ENCODE results near the gene NAV2.

Gene NAV2

DNA sequence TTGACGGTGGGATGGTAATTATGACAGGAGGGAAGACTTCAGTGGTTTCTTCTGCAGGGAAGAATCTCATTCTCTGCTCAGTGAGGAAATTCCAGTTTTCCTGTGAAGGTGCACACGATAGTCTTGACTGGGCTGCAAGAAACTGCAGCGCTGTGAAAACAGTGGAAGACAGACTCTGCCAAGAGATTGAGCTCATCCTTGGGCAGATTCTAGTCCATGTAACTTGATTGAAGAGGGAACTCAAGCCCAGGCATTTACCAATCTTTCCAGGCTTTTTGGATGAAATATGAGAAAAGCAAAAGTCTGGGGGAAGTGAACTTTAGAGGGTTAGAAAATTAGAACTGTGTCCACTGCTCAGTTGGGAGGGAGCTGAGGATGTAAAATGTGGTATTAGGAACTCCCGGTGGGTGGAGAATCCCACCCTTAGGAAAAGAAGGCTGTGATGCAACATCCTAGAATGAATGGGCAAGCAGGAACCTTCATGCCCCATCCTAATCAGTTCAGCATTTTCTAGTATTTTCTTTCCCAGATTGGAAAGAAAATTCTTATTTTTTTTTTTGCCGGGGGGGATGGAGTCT is 235.0 kb downstream of the NAV2 start:
- no peak overlapping the region for H3K9ac ChIP-seq (ENCODE audit: insufficient read length)
- H3K36me3 ChIP-seq (ENCODE audit: insufficient read depth, low read length): no peaks in the 10 kb centered on the region
- DNase-seq (ENCODE audit: low read depth, low spot score): no peak
- H3K9me3 ChIP-seq (ENCODE audit: low read depth, low read length): no peaks in the 10 kb centered on the region
- no peak overlapping the region for H3K27ac ChIP-seq
- no peak overlapping the region for H3K4me3 ChIP-seq
- TF ChIP-seq EZH2 (IDR thresholded peaks at IDR 0.05) (no peak), FOXP2 (optimal IDR thresholded peaks at IDR 0.05; ENCODE audit: control extremely low read depth, extremely low read length, insufficient read depth) (no peak), POLR2AphosphoS5 (IDR thresholded peaks at IDR 0.05; ENCODE audit: borderline replicate concordance, low read depth, low read length) (no peak)

DNA sequence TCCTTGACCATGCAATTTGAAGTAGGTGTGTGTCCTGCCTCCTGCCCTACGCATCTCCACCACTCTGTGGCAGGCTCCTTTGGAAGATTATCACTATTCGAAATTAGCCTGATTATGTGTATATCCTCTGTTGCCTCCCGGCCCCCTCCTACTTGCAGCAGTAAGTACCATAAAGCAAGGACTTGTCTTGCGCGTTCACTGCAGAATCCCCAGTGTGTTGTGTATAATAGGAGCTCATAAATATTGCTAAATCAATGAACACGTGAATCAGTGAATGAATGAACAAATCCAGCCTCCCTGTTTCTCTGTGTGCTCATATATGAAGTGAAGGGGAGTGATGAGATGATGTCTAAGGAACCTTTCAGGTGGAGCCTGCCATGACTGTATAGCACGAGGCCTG is 237.0 kb downstream of the NAV2 start:
- no peak for TF ChIP-seq FOXP2 (optimal IDR thresholded peaks at IDR 0.05; ENCODE audit: control extremely low read depth, extremely low read length, insufficient read depth)
- no peak for TF ChIP-seq POLR2AphosphoS5 (IDR thresholded peaks at IDR 0.05; ENCODE audit: borderline replicate concordance, low read depth, low read length)
- no peak for TF ChIP-seq EZH2 (IDR thresholded peaks at IDR 0.05)
- H3K9me3 ChIP-seq (ENCODE audit: low read depth, low read length): no peaks in the 10 kb centered on the region
- H3K9ac ChIP-seq (ENCODE audit: insufficient read length): no peak overlapping the region
- DNase-seq (ENCODE audit: low read depth, low spot score): no peak
- H3K27ac ChIP-seq: no peak overlapping the region
- H3K4me3 ChIP-seq: no peak overlapping the region
- H3K36me3 ChIP-seq (ENCODE audit: insufficient read depth, low read length): no peaks in the 10 kb centered on the region

DNA sequence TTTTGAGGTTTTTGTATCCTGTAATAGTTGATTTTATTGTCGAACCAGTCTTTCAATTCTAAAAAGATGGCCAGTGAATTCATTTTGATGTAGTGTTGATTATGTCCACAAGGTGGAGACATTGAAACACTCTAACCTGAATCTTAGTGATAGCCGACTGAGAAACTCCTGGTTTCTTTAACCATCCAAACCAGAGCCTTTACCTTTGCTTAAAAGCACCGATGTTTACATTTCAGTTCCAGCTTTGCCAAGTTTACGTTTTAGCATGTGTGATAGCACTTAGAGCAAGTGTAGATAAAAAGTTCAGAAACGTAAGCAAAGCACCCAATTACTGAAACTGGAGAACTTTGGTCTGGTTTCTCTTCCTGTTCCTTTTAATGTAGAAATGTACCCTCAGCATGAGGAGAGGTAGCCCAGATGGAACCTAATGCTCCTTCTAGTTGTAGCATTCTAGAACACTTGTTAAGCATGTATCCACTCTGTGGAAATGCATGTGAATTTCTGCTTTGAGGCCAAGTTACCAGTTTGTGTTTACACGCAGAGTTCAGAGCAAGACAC is 239.0 kb downstream of the NAV2 start:
- H3K9me3 ChIP-seq (ENCODE audit: low read depth, low read length): no peaks in the 10 kb centered on the region
- H3K4me3 ChIP-seq: no peak overlapping the region
- TF ChIP-seq POLR2AphosphoS5 (IDR thresholded peaks at IDR 0.05; ENCODE audit: borderline replicate concordance, low read depth, low read length) (no peak), EZH2 (IDR thresholded peaks at IDR 0.05) (no peak), FOXP2 (optimal IDR thresholded peaks at IDR 0.05; ENCODE audit: control extremely low read depth, extremely low read length, insufficient read depth) (no peak)
- no peaks in the 10 kb centered on the region for H3K36me3 ChIP-seq (ENCODE audit: insufficient read depth, low read length)
- no peak for DNase-seq (ENCODE audit: low read depth, low spot score)
- no peak overlapping the region for H3K27ac ChIP-seq
- H3K9ac ChIP-seq (ENCODE audit: insufficient read length): no peak overlapping the region

DNA sequence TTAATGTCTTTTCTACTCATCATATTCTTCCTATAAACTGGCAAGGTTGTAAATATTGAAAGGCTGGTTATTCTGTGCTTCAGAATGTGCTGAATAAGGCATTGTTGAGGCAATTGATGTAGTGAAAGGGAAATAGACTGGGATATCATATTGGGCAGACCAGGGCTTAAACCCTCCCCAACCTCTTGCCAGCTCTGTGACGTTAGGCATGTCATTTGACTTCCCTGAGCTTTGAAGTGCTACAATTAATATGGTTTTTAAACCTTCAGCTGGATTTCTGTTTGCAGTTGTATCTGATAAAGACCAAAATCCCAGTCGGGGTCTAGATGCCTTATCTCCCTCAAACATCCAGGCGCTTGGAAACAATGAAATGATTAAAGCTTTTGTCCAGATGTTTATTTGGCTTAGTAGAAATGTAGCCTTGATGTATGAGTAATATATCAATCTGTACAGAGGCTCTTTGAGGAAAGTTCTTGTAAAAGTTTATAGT is 239.5 kb downstream of the NAV2 start:
- H3K4me3 ChIP-seq: no peak overlapping the region
- H3K27ac ChIP-seq: no peak overlapping the region
- no peaks in the 10 kb centered on the region for H3K9me3 ChIP-seq (ENCODE audit: low read depth, low read length)
- DNase-seq (ENCODE audit: low read depth, low spot score): no peak
- TF ChIP-seq EZH2 (IDR thresholded peaks at IDR 0.05) (no peak), POLR2AphosphoS5 (IDR thresholded peaks at IDR 0.05; ENCODE audit: borderline replicate concordance, low read depth, low read length) (no peak), FOXP2 (optimal IDR thresholded peaks at IDR 0.05; ENCODE audit: control extremely low read depth, extremely low read length, insufficient read depth) (no peak)
- H3K36me3 ChIP-seq (ENCODE audit: insufficient read depth, low read length): no peaks in the 10 kb centered on the region
- no peak overlapping the region for H3K9ac ChIP-seq (ENCODE audit: insufficient read length)

DNA sequence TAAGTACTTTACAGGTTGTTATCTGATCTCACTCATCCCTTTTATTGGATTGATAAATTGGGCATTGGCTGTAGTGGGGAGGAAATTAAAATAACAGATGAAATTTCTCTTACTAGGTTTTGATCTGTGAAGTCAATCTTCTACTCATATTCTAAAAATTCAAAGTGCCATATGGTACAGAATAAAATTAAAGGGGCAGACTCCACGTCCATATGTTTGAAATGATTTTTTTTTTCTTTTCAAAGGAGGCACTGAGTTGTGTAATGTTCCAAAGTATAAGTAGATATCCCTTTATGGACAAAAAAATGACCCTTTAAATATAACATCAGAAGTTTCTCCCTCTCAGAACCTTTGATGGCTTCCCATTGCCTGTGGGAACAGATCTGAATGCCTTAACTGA is 240.3 kb downstream of the NAV2 start:
- no peak overlapping the region for H3K9ac ChIP-seq (ENCODE audit: insufficient read length)
- H3K27ac ChIP-seq: no peak overlapping the region
- H3K9me3 ChIP-seq (ENCODE audit: low read depth, low read length): no peaks in the 10 kb centered on the region
- TF ChIP-seq FOXP2 (optimal IDR thresholded peaks at IDR 0.05; ENCODE audit: control extremely low read depth, extremely low read length, insufficient read depth) (no peak), POLR2AphosphoS5 (IDR thresholded peaks at IDR 0.05; ENCODE audit: borderline replicate concordance, low read depth, low read length) (no peak), EZH2 (IDR thresholded peaks at IDR 0.05) (no peak)
- DNase-seq (ENCODE audit: low read depth, low spot score): no peak
- no peaks in the 10 kb centered on the region for H3K36me3 ChIP-seq (ENCODE audit: insufficient read depth, low read length)
- no peak overlapping the region for H3K4me3 ChIP-seq

DNA sequence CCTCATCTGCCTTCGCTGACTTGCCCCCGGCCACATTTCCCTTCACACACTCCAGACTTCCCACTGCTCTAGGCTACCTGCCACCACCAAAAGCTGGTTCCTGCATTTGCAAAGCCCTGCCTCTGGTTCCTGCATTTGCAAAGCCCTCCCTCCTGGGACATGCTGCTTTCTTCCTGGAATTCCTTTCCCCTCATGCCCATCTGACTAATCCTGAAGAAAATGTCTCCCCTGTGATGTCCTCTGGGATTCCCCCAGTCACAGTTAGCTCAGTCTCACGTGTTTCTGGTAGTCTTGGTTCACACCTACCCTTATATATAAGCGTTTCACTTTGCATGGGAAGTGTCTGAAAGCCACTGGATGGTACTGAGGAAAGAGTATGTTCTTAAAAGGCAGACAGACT is 240.7 kb downstream of the NAV2 start:
- H3K9me3 ChIP-seq (ENCODE audit: low read depth, low read length): no peaks in the 10 kb centered on the region
- no peak overlapping the region for H3K27ac ChIP-seq
- no peaks in the 10 kb centered on the region for H3K36me3 ChIP-seq (ENCODE audit: insufficient read depth, low read length)
- no peak overlapping the region for H3K4me3 ChIP-seq
- no peak overlapping the region for H3K9ac ChIP-seq (ENCODE audit: insufficient read length)
- DNase-seq (ENCODE audit: low read depth, low spot score): no peak
- no peak for TF ChIP-seq EZH2 (IDR thresholded peaks at IDR 0.05)

DNA sequence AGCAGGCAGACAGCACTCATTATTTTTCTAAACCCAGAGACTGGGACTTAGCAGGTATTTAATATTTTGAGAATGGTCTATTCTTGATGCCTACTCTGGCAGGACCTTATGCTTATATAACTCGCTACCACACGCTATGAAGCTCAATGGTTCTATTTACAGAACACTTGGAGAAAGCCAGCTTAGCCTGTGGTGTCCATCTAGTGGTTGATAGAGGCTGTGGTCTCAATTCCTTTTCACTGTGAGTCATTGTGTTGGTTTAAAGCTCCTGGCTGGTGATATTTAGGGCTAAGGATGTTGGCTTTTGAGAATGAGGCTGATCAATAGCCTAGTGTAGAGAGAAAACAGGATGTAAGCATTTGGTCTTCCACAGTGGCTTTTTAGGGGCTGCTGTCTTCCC is 241.3 kb downstream of the NAV2 start:
- no peak overlapping the region for H3K9ac ChIP-seq (ENCODE audit: insufficient read length)
- DNase-seq (ENCODE audit: low read depth, low spot score): no peak
- H3K36me3 ChIP-seq (ENCODE audit: insufficient read depth, low read length): no peaks in the 10 kb centered on the region
- no peak overlapping the region for H3K27ac ChIP-seq
- TF ChIP-seq POLR2AphosphoS5 (IDR thresholded peaks at IDR 0.05; ENCODE audit: borderline replicate concordance, low read depth, low read length) (no peak), FOXP2 (optimal IDR thresholded peaks at IDR 0.05; ENCODE audit: control extremely low read depth, extremely low read length, insufficient read depth) (no peak), EZH2 (IDR thresholded peaks at IDR 0.05) (no peak)
- H3K9me3 ChIP-seq (ENCODE audit: low read depth, low read length): no peaks in the 10 kb centered on the region
- H3K4me3 ChIP-seq: no peak overlapping the region

DNA sequence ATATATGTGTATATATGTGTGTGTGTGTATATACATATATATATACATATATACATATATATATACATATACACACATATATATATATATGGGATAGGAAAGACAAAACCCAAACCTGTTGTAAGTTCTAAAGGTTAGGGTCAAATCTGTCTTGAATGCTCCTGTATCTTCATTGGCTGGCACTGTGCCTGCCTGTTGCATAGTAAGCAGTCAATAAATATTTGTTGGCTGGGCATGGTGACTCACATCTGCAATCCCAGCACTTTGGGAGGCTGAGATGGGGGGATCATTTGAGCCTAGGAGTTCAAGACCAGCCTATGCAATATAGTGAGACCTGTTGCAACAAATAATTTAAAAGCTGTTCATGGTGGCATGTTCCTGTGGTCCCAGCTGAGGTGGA is 242.3 kb downstream of the NAV2 start:
- Histone ChIP-seq H3K9ac (ENCODE audit: insufficient read length) (no peak overlapping the region), H3K36me3 (ENCODE audit: insufficient read depth, low read length) (no peaks in the 10 kb centered on the region), H3K4me3 (no peak overlapping the region), H3K9me3 (ENCODE audit: low read depth, low read length) (no peaks in the 10 kb centered on the region), H3K27ac (no peak overlapping the region)
- DNase-seq (ENCODE audit: low read depth, low spot score): no peak
- no peak for TF ChIP-seq POLR2AphosphoS5 (IDR thresholded peaks at IDR 0.05; ENCODE audit: borderline replicate concordance, low read depth, low read length)
- TF ChIP-seq FOXP2 (optimal IDR thresholded peaks at IDR 0.05; ENCODE audit: control extremely low read depth, extremely low read length, insufficient read depth): no peak
- TF ChIP-seq EZH2 (IDR thresholded peaks at IDR 0.05): no peak

DNA sequence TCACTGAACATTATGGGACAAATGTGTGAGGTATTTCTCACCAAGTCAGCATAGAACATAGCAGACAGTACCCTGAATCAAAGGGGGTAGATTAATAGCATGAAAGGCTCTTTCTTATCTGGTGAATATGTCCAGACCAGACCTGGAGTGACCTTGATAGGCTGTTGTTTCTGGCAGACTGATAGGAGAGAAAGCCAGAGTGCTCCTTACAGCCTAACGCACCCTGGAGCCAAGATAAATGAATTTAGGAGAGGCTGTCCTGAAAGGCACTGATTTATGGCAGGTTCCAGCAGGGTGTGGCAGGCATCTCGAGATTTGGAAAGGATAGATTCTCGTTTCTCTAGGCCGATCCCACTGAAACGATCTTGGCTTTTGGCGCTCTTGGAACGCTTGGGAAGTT is 243.0 kb downstream of the NAV2 start:
- Histone ChIP-seq H3K36me3 (ENCODE audit: insufficient read depth, low read length) (no peaks in the 10 kb centered on the region), H3K9me3 (ENCODE audit: low read depth, low read length) (no peaks in the 10 kb centered on the region), H3K9ac (ENCODE audit: insufficient read length) (no peak overlapping the region), H3K4me3 (no peak overlapping the region), H3K27ac (no peak overlapping the region)
- TF ChIP-seq EZH2 (IDR thresholded peaks at IDR 0.05) (no peak), POLR2AphosphoS5 (IDR thresholded peaks at IDR 0.05; ENCODE audit: borderline replicate concordance, low read depth, low read length) (no peak), FOXP2 (optimal IDR thresholded peaks at IDR 0.05; ENCODE audit: control extremely low read depth, extremely low read length, insufficient read depth) (no peak)
- DNase-seq (ENCODE audit: low read depth, low spot score): no peak

Data from SK-N-MC (cell line).